ENCODE results near the gene BDKRB2. TPM values are rescaled to one million over a fixed set of nuclear protein-coding genes. Genes with fewer than 3 reads are reported as not detected.

The BDKRB2 gene
- total RNA-seq, 1 donor from 2014 or later: 0.29 TPM

GRCh38 chr14:96257056-96257455 lies 52.4 kb downstream of the BDKRB2 start:
- no peak for TF ChIP-seq CTCF (conservative IDR thresholded peaks at IDR 0.05; ENCODE audit: low read depth, low read length)
- no peak for DNase-seq (ENCODE audit: low read depth)
- no peak overlapping the region for H3K4me3 ChIP-seq (ENCODE audit: low read depth, low read length)

GRCh38 chr14:96257900-96258299 lies 53.3 kb downstream of the BDKRB2 start:
- TF ChIP-seq CTCF (conservative IDR thresholded peaks at IDR 0.05; ENCODE audit: low read depth, low read length): no peak
- H3K4me3 ChIP-seq (ENCODE audit: low read depth, low read length): no peak overlapping the region
- DNase-seq (ENCODE audit: low read depth): no peak

GRCh38 chr14:96260341-96260821 lies 55.7 kb downstream of the BDKRB2 start:
- H3K4me3 ChIP-seq (ENCODE audit: low read depth, low read length): no peak overlapping the region
- DNase-seq (ENCODE audit: low read depth): no peak
- TF ChIP-seq CTCF (conservative IDR thresholded peaks at IDR 0.05; ENCODE audit: low read depth, low read length): no peak

GRCh38 chr14:96261053-96261452 lies 56.4 kb downstream of the BDKRB2 start:
- no peak for DNase-seq (ENCODE audit: low read depth)
- H3K4me3 ChIP-seq (ENCODE audit: low read depth, low read length): no peak overlapping the region
- TF ChIP-seq CTCF (conservative IDR thresholded peaks at IDR 0.05; ENCODE audit: low read depth, low read length): no peak

- TF ChIP-seq CTCF (conservative IDR thresholded peaks at IDR 0.05; ENCODE audit: low read depth, low read length): no peak
- H3K4me3 ChIP-seq (ENCODE audit: low read depth, low read length): no peak overlapping the region
- DNase-seq (ENCODE audit: low read depth): no peak
These were observed 57.4 kb downstream of the BDKRB2 start for GRCh38 chr14:96261772-96262655.

- no peak overlapping the region for H3K4me3 ChIP-seq (ENCODE audit: low read depth, low read length)
- no peak for TF ChIP-seq CTCF (conservative IDR thresholded peaks at IDR 0.05; ENCODE audit: low read depth, low read length)
- DNase-seq (ENCODE audit: low read depth): no peak
These were observed 58.9 kb downstream of the BDKRB2 start for GRCh38 chr14:96263347-96264199.
